Activated T-cell treated with anti-CD3 and anti-CD28 coated beads for 48 hours (primary cell): ENCODE results near the gene FKRP.
A peak's percentile ranks its signal among the peaks of the same experiment; 100 is the strongest.

ENCODE experiments used
- DNase-seq: peaks from one replicate; pipeline ENCODE4 v3.0.0-alpha.2; 2020; ENCODE audit warnings: low read depth

Gene FKRP

DNA sequence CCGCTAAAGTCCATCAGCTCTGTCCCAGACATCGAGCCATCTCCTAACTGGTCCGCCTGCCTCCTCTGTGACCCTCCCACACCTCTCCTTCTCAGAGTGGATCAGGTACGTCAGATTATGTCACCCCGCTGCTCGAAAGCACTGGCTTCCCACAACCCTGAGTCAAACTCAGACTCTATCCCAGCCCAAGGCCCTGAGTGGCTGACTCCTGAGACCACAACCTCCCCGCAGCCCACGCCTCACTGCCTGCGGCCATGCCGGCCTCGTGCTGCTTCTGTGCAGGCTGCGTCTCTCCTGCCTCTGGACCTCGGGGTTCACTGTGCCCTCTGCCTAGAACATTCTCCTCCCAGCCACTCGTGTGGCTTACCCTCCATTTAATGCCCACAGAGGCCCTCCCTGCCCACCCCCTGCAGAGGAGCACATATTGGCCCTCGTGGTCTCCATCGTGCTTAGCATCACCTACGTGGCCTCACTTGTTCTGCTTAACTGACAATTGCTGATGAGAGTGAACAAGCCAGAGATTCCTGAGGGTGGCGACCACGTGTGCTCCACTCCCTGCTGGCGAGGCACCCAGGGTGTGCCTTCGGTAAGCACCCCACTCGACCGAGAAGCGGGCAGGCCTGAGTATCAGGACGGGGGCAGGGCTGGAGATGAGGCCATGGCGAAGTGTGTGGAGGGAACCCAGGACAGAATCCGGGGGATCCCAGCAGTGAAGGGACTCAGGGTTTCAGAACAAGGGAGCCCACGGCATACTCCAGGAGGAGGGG is 13.5 kb upstream of the FKRP start:
- DNase-seq = no peak

DNA sequence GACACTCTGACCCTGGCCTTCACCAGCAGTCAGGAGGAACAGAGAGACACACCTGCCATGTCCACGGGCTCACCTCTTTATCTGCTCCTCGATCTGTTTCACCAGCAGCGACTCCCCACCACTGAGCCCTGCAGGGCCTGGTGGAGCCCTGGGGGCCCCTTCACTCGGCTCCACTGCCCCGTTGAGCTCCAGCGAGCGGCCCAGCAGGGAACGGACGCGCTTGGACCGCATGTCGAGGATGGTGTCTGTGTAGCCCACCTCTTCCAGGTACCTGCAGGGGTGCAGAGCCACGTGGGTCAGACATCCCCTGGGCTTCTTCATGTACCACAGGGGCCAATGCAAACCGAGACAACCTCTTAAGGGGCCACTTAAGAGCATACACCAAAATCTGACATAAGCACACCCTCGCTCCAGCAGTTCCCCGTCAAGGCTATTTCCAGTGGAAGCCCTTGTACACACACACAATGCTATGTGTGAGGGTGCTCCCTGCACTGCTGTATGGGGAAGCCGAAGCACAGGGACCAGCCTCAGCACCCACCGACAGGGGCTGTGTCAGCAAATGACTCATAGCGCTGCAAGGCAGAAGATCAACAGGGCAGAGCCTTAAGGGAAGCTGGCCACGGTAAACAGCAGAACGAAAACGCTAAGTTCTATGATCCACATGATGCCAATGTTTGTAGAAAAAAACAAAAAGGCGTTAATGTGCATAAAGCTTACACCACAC is 12.7 kb upstream of the FKRP start:
- DNase-seq = no peak

DNA sequence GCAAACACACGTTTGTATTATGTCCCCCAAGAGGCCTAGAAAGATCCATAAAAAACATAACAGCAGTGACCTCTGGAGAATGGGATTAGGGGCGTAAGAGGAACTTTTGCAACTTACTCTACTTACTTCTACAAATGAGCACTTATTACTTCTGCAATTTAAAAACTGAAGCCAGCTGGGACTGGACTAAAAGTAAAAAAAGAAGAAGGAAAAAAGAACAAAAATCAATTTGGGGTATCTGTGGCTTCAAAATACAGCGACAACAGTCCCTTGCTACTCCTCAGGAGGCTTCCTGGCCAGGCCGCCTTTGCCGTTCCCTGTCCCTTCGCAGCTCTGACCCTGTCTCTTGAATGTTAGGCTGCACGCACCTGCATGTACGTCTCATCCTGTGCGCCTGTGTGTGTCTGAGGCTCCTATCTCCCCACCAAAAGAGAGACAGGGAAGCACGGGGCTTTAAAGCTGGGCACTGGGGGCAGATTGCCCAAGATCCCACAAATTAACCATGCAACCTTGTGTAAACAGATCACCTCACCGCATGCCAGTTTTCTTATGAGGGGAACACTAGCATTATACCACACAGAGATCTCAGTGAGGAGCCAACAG is 12.1 kb upstream of the FKRP start:
- DNase-seq = no peak

DNA sequence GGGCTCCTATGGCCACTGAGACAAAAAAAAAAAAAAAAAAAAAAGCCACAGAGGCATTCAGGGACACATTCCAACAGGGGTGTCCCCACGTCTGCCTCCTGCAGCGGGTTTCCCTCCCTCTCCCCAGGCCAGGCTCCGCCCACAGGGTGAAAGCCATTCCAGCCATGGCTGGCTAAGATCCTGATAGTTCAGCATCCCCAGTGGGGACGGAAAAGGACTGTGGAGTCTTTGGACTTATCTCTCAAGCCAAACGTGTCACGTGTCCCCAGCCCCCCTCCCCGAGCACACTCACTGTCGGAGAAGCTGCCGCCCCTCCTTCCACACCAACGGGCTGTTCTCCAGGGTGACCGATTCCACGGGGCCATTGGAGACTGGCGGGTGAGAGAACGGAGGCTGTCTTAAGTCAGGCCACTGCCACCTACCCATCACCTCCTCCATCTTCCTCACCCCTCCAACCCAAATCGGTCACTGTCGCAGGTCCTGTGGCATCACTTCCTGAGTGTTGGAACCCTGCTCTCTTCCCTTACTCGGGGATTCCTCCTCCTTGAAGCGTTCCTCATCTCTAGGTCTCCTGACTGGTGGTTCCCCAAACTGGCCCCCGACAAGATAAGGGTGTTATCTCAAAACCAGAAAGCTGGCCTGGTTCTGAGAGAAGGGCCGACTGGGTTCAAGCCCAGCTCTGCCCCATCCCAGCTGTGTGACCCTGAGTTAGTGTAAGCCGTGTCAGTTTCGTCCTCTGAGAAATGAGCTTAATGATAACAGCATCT is 9.1 kb upstream of the FKRP start:
- no peak for DNase-seq

DNA sequence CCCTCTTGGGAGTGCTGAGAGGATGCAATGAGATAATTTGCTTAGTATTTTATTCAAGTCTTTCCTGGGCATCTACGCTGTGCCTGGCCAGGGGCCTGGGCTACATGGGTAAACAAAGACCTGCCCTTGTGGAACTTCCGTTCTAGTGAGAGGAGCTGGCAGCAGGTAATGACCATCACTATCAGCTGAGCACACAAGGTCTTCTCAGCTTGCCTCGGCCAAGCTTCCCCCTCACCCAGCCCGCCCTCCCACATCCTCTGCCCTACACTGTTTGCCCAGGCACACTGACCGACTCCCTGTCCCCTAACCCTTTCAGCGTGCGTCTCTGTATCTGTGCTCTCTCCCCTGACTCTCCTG is 8.6 kb upstream of the FKRP start:
- no peak for DNase-seq

DNA sequence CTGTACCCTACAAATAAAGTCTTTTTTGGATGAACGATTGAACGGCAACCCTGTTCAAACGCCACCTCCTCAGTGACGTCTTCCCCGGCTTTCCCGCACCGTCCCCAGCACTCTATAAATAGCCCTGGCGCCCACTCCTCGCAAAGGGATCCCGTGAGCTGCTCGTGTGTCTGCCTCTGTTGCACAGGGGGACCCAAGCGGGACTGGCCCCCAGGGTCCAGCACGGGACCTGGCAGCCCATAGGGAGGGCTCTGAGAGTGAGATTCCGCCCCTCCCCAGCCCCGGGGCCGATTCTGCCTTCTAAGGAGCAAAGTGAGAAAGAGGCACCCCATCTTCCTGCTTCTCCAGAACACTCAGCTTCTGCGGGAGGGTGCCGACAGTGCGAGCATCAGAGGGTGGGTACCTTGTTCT is 8.1 kb upstream of the FKRP start:
- no peak for DNase-seq

DNA sequence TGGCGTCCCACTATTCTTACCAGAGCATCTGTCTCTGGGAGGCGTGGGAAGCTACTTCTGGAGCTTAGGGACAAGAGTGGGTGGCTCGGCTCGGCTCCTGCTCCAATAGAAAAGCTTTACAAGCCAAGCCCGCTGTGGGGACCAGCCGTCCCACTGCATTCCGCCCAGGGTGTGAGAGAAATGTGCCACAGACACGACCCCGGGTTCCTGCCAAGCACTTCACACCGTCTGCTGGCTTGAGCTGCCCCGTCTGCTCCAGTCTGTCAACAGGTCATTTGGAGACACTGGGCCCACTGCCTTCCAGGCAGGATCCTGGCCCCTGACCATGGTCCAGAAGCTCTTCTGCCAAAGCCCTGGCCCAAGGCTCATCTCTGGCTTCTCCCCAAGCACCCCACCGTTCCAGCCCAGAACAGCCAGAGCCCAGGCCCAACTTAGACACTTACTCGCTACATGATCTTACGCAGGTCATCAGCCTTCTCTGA is 6.5 kb upstream of the FKRP start:
- DNase-seq = no peak

DNA sequence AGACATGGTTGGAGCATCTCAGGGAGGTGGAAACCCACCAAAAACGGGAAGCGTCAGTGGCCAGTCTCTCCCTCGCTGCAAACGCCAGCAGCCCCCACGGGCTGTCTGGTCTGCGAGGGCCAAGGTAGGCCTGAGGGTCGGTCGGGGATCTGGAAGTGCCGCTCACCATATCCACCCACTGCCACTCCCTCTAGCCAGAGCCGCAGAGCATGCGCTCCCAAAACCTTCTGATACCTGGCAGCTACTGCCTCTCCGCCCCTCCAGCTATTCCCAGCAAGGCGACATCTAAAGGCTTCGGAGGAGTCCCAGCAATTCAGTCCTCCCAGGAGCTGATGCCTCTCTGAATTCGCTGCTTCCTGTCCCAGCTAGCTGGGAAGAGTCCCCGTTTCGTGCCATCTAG is 4.4 kb upstream of the FKRP start:
- DNase-seq = no peak

DNA sequence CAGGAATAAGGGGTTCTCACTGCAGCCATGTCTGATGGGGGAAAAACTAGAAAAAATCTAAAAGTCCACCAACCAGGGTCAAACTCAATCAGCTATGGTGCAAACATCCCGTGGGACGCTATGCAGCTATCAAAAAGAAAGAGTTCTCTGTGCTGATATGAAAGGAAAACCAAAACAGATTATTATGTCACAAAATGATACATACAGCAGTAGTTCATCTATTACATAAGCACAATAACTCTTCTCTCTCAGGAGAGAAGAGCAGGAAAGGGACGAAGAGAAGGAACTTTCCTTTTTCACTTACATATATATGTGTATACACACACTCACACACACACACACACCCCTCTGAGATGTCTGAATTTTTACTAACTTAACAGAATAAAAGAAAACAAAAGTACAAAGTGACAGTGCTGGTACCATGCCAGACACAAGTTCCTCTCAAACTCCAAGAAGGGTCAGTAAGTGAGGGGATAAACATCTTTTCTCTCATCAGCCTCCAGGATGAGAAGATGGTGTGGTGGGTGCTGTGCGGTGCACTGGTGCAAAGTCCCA is 2.9 kb upstream of the FKRP start:
- DNase-seq = no peak

DNA sequence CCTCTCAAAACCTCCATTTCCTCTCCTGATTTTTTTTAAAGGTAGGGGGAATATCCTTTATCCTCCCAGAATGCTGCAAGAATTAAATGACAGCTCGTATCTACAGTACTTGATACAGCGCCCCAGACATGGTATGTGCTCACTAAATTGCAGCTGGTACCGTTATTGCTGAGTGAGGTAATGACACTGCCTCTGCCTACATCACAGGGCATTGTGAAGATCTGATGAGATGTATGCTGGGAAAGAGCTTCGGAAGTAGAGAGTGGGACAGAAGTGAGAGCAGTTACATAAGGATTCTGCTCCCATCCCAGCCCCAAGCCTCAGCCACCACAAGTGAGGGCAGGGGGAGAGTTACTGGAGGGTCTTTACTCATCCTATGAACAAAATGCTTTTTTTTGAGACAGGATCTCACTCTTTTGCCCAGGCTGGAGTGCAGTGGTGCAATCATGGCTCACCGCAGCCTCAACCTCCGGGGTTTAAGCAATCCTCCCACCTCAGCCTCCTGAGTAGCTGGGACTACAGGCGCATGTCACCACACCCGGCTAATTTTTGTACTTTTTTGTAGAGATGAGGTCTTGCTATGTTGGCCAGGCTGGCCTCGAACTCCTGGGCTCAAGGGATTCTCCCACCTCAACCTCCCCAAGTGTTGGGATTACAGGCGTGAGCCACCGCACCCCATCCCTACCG is 1.7 kb upstream of the FKRP start:
- DNase-seq = no peak

DNA sequence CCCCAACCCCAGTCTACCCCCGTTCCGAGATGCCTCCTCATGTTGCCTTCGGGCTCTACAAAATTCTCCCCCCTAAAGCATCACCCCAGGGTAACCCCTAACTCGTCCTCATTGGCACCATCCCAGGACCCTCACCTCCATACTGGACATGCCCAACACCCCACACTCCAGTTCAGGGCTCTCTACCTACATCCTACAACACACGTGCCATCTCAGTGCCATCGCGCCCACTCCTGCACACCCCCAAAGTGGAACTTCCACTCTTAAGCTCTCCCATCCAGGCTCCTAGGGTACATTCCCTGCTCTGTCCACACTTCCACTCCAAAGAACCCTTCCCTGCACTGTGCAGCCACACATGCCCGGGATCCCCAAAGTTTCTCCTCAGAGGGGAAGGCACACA is 827 bp upstream of the FKRP start:
- DNase-seq = no peak

DNA sequence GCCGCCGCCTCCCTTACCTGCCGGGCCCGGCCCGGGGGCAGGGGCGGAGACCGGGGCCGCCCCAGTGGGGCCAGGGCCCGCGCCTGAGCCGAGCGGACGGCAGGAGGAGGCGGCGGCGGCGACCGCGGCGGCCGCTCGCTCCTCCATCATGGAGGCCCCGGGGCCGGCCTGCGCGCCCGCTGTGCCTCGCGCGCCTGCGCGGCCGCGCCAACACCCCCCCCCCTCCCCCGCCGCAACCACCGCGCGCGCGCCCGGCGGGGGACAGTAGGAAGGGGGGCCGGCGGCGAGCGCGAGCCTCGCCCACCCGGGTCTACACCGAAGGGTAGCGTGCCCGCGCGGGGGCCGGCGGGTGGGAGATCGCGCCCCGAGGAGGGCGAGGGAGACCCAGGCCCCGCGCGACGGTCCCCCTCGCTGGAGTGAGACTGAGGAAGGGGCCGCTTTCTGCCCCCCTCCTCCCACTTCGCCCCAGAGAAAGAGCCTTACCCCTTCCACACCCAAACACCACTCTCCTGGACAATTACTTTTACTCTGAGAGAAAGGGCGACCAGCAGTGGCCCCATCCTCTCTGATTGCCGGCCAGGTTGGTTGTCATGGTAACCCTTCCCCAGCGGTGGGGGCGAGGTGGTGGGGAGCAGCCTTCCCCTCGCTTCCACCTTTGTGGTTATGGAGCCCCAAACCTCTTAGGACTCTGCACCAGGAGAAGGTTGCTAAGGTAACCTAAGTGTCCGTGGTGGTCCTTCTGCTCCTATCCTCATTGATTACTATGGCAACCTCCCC is 612 bp downstream of the FKRP start, which contains the start of gene STRN4:
TSS of gene STRN4 (minus strand) at position 170 of the 777 bp plus-strand sequence. CDS start at position 150, 20 bp downstream.
- DNase-seq = peak; percentile 60

DNA sequence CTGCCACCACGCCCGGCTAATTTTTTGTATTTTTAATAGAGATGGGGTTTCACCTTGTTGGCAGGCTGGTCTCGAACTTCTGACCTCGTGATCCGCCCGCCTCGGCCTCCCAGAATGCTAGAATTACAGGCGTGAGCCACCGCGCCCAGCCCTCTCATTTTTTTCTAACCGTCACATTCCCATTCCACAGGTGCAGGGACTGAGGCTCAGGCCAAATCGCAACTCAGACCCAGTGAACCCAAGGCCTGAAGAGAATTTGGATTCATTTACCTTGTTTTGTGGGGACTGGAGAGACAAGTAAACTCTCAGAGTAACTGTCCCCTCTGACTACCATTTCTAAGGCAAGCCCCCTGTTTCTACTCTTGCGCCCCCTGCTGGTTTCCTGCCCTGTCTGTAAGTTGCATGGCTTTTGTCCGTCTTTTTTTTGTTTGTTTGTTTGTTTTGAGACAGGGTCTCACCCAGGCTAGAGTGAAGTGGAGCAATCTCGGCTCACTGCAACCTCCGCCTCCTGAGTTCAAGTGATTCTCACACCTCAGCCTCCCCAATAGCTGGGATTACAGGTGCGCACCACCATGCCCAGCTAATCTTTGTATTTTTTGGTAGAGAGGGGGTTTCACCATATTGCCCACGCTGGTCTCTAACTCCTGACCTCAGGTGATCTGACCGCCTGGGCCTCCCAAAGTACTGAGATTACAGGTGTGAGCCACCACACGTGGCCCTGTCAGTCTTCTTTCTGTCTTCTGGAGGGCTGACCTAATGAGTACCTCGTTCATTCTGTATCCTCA is 2.7 kb downstream of the FKRP start:
- peak; percentile 66 for DNase-seq

DNA sequence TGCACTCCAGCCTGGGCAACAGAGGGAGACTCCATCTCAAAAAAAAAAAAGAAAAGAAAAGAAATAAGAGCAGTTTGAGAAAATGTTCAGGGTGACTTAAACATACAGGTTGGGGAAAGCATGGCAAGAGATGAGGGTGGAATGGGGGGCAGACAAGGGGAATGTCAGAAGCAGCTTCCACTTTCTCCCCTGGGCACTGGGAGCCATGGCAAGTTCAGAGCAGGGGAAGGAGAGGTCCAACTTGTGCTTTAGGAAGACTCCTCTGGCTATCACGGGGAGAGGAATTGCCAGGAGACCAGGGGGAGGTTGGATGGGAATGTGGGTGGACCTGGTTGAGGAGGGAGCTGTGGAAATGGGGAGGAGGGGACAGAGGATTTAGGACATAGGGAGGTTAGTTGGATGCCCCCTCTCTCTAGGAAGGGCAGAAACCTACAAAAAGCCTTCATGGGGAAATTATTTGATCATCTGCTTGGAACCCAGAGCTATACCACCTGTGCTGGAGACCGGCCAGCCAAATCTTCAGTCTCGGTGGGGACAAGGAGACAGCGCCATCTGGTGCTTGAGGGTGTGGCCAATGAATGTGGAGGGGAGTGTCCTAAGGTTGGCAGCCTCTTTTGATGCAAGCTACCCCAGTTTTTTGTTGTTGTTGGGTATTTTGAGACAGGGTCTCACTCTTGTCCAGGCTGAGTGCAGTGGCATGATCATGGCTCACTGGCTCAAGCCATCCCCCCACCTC is 7.7 kb downstream of the FKRP start:
- peak; percentile 50 for DNase-seq

DNA sequence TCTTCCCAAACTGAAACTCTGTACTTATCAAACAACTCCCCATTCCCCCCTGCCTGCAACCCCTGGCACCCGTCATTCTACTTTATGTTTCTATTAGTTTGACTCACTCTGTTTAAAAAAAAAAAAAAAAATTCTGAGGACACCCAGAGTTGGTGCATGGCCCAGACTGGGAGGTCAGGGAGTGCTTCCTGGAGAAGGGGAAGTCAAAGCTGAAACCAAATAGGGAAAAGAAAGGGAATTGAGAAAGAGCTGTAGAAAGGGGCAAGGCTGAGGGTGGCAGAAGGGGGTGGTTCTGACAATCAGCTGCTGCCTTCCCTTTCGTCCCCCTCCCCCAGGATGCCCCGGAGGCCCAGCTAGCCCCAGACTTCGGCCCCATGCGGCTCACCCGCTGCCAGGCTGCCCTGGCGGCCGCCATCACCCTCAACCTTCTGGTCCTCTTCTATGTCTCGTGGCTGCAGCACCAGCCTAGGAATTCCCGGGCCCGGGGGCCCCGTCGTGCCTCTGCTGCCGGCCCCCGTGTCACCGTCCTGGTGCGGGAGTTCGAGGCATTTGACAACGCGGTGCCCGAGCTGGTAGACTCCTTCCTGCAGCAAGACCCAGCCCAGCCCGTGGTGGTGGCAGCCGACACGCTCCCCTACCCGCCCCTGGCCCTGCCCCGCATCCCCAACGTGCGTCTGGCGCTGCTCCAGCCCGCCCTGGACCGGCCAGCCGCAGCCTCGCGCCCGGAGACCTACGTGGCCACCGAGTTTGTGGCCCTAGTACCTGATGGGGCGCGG is 9.4 kb downstream of the FKRP start:
- DNase-seq = no peak

DNA sequence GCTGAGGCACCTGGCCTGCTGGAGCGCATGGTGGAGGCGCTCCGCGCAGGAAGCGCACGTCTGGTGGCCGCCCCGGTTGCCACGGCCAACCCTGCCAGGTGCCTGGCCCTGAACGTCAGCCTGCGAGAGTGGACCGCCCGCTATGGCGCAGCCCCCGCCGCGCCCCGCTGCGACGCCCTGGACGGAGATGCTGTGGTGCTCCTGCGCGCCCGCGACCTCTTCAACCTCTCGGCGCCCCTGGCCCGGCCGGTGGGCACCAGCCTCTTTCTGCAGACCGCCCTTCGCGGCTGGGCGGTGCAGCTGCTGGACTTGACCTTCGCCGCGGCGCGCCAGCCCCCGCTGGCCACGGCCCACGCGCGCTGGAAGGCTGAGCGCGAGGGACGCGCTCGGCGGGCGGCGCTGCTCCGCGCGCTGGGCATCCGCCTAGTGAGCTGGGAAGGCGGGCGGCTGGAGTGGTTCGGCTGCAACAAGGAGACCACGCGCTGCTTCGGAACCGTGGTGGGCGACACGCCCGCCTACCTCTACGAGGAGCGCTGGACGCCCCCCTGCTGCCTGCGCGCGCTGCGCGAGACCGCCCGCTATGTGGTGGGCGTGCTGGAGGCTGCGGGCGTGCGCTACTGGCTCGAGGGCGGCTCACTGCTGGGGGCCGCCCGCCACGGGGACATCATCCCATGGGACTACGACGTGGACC is 10.1 kb downstream of the FKRP start:
- DNase-seq = no peak

DNA sequence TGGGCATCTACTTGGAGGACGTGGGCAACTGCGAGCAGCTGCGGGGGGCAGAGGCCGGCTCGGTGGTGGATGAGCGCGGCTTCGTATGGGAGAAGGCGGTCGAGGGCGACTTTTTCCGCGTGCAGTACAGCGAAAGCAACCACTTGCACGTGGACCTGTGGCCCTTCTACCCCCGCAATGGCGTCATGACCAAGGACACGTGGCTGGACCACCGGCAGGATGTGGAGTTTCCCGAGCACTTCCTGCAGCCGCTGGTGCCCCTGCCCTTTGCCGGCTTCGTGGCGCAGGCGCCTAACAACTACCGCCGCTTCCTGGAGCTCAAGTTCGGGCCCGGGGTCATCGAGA is 10.7 kb downstream of the FKRP start:
- no peak for DNase-seq

DNA sequence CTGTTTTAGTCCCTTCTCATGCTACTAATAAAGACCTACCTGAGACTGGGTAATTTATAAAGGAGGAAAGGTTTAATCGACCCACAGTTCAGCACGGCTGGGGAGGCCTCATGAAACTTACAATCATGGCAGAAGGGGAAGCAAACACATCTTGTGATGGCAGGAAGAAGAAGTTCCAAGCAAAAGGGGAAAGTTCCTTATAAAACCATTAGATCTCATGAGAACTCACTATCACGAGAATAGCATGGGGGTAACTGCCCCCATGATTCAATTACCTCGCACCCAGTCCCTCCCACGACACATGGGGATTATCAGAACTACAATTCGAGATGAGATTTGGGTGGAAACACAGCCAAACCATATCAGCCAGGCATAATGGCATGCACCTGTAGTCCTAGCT is 13.3 kb downstream of the FKRP start:
- no peak for DNase-seq
